Measurements from ENCODE around the gene ZFYVE9. TPM values are rescaled to one million over a fixed set of nuclear protein-coding genes. Genes with fewer than 3 reads are reported as not detected.
A peak's percentile ranks its signal among the peaks of the same experiment; 100 is the strongest.

ZFYVE9 gene
- total RNA-seq, 1 experiment from 2014 or later, result 18.0 TPM

DNA sequence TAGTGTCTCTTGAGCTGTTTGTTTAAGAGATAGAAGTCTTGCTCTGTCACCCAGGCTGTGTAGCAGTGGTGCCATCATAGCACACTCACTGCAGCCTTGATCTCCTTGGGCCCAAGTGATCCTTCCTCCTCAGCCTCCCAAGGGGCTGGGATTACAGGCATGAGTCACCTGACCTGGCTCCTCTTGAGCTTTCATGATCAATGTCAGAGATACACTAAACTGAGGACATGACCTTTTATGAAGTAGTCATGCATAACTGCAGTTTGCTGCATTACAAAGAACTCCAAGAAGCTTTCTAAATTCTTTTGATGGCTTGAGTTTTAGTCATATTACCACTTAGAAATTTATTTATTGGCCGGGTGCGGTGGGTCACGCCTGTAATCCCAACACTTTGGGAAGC lies 146.4 kb downstream of the ZFYVE9 start:
- H3K4me3 ChIP-seq (ENCODE audit: insufficient read depth, low read depth, low read length), result no peak overlapping the region
- H3K36me3 ChIP-seq (replicated peaks; ENCODE audit: control insufficient read depth, insufficient read depth, low read length), result no peaks in the 10 kb centered on the region
- no peaks in the 10 kb centered on the region for H3K27me3 ChIP-seq (ENCODE audit: control insufficient read depth, insufficient read depth, low read length)
- DNase-seq, result no peak

GRCh38 chr1:52294580-52294979 lies 152.7 kb downstream of the ZFYVE9 start:
- no peaks in the 10 kb centered on the region for H3K27me3 ChIP-seq (ENCODE audit: control insufficient read depth, insufficient read depth, low read length)
- no peak overlapping the region for H3K4me3 ChIP-seq (ENCODE audit: insufficient read depth, low read depth, low read length)
- no peak for DNase-seq
- H3K36me3 ChIP-seq (replicated peaks; ENCODE audit: control insufficient read depth, insufficient read depth, low read length), result no peaks in the 10 kb centered on the region

DNA sequence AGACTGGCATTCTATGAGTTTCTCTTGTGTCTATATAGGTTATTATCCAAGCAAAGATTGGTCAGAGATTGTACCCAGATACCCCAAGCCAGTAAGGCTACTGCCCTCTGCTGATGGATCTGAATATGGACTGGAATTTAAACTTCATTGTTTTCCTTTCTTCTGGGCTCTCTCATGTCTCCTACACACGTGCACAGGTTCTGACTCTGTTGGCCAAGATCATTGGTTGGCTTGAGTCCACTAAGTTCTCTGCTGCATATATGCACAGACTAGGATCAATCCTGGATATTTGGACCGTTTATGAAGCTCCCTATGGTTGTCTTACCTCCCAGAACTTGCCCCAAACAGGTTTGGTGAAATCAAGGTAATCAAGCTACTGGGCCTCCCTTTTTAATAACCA lies 154.5 kb downstream of the ZFYVE9 start:
- DNase-seq, result peak; percentile 70
- Histone ChIP-seq H3K36me3 (replicated peaks; ENCODE audit: control insufficient read depth, insufficient read depth, low read length) (no peaks in the 10 kb centered on the region), H3K4me3 (ENCODE audit: insufficient read depth, low read depth, low read length) (no peak overlapping the region), H3K27me3 (ENCODE audit: control insufficient read depth, insufficient read depth, low read length) (no peaks in the 10 kb centered on the region)

DNA sequence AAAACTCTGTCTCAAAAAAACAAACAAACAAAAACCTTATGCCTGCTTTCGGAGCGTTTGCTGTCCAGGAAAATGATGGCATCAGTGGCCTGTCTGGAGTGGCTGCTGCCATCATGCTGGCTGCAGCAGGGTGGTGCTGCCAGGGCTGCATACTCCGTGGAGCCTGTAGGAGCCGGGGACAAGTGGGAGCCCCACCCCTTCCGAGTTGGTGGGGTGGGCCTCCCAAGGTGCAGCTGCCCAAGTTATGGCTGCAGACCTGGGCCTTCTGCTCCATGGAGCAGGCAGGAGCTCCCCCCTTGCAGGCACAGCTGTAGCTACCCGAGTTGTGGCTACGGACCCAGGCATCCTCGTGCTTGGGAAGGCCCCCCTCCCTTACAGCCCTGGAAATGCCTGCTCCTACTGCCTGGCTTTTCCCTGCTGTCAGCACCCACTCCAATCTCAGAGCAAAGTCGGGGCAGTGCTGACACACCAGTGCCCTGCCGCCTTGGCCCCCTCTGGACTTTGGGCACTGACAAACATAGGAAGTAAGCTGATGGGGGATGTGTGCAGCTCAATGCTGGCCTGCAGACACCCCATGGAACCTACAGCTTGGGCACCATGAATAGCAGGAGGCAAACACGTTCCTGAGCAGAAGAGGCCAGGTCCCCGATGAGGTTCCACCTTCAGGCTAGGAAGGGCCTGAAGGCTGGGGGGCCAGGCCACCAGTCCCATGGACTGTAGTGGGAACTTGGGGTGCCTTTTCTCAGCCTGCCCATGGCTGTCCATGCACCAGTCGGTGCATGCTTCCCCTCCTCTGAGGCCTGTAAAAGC lies 163.7 kb downstream of the ZFYVE9 start:
- H3K27me3 ChIP-seq (ENCODE audit: control insufficient read depth, insufficient read depth, low read length), result no peaks in the 10 kb centered on the region
- H3K36me3 ChIP-seq (replicated peaks; ENCODE audit: control insufficient read depth, insufficient read depth, low read length), result no peaks in the 10 kb centered on the region
- no peak for DNase-seq
- no peak overlapping the region for H3K4me3 ChIP-seq (ENCODE audit: insufficient read depth, low read depth, low read length)

DNA sequence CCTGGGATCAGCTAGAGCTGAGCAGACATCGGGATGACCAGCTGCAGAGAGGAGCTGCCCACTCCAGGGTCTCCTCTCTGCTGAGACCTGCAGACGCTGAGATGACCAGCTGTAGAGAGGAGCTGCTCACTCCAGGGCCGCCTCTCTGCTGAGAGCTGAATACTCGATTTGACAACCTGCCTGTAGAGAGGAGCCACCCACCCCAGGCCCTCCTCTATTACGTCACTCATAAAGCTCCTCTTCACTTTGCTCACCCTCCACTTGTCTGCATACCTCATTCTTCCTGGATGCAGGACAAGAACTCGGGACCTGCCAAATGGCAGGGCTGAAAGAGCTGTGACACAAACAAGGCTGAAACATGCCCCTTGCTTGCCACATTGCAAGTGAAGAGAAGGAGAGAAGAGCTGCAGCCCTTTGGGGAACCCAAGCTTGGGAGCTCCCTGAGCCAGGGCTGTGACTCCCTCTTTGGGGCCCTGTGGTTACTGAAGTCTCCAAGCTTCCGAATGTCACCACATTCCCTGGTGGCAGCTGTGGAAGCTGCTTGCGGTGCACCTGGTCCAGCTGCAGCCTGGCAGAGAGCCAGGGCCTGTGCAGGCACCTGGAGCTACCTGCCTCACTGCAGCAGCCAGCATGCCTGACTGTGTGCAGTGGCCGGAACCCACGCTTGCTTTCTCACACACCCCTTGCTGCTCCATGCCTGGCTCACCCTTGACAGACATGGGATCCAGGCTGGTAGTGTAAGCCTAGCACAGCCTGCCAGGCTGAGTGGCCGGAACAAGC lies 164.5 kb downstream of the ZFYVE9 start:
- DNase-seq, result no peak
- H3K4me3 ChIP-seq (ENCODE audit: insufficient read depth, low read depth, low read length), result no peak overlapping the region
- no peaks in the 10 kb centered on the region for H3K27me3 ChIP-seq (ENCODE audit: control insufficient read depth, insufficient read depth, low read length)

GRCh38 chr1:52321061-52321460 lies 179.2 kb downstream of the ZFYVE9 start:
- no peaks in the 10 kb centered on the region for H3K36me3 ChIP-seq (replicated peaks; ENCODE audit: control insufficient read depth, insufficient read depth, low read length)
- DNase-seq, result no peak
- H3K27me3 ChIP-seq (ENCODE audit: control insufficient read depth, insufficient read depth, low read length), result no peaks in the 10 kb centered on the region
- H3K4me3 ChIP-seq (ENCODE audit: insufficient read depth, low read depth, low read length), result no peak overlapping the region

More for the DNA sequence above, 164.5 kb downstream of the ZFYVE9 start:
- H3K36me3 ChIP-seq (replicated peaks; ENCODE audit: control insufficient read depth, insufficient read depth, low read length), result no peaks in the 10 kb centered on the region

- no peaks in the 10 kb centered on the region for H3K27me3 ChIP-seq (ENCODE audit: control insufficient read depth, insufficient read depth, low read length)
- no peak overlapping the region for H3K4me3 ChIP-seq (ENCODE audit: insufficient read depth, low read depth, low read length)
- H3K36me3 ChIP-seq (replicated peaks; ENCODE audit: control insufficient read depth, insufficient read depth, low read length), result no peaks in the 10 kb centered on the region
- DNase-seq, result no peak
Observed at GRCh38 chr1:52323731-52324130, 181.8 kb downstream of the ZFYVE9 start.

DNA sequence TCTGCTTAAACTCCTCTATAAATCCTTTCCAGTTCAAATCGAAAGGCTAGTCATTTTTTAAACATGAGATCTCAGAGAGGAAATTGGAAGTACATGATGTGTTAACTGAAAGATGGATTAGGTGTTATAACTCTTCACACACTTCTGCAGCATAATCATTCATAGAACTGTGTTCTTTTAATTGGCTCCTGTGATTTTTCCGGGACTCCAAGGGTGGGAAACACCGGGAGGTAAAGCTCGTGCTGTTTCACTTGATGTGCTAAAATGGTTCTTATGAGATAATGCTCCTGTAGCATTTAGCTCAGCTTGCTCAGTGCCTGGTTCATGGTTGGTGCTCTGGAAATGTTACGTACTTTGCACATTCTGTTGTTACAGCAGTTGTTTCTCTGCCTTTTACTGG lies 183.9 kb downstream of the ZFYVE9 start:
- no peak for DNase-seq
- Histone ChIP-seq H3K4me3 (ENCODE audit: insufficient read depth, low read depth, low read length) (no peak overlapping the region), H3K27me3 (ENCODE audit: control insufficient read depth, insufficient read depth, low read length) (no peaks in the 10 kb centered on the region), H3K36me3 (replicated peaks; ENCODE audit: control insufficient read depth, insufficient read depth, low read length) (no peaks in the 10 kb centered on the region)

GRCh38 chr1:52328615-52329014 lies 186.7 kb downstream of the ZFYVE9 start:
- no peaks in the 10 kb centered on the region for H3K27me3 ChIP-seq (ENCODE audit: control insufficient read depth, insufficient read depth, low read length)
- no peak for DNase-seq
- H3K4me3 ChIP-seq (ENCODE audit: insufficient read depth, low read depth, low read length), result no peak overlapping the region
- no peaks in the 10 kb centered on the region for H3K36me3 ChIP-seq (replicated peaks; ENCODE audit: control insufficient read depth, insufficient read depth, low read length)

DNA sequence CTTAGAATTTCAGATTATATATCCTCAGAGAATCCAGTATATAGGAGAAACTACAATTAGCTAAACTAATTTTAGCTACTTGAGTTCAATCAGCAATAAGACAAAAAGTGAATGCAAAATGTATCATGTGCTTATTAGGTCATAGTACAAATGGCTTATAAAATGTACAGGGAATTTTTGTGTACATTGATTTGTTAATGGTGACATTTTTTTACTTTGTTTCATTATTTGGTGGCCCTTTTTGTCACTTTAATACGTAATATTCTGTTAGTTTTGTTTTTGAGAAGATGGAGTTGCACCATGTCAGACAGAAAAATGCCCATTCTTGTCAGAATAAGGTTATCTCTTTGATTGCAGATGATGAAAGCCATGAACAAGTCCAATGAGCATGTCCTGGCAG lies 190.5 kb downstream of the ZFYVE9 start:
- Histone ChIP-seq H3K4me3 (ENCODE audit: insufficient read depth, low read depth, low read length) (no peak overlapping the region), H3K27me3 (ENCODE audit: control insufficient read depth, insufficient read depth, low read length) (no peaks in the 10 kb centered on the region), H3K36me3 (replicated peaks; ENCODE audit: control insufficient read depth, insufficient read depth, low read length) (no peaks in the 10 kb centered on the region)
- no peak for DNase-seq

GRCh38 chr1:52334906-52335528 lies 193.1 kb downstream of the ZFYVE9 start:
- H3K27me3 ChIP-seq (ENCODE audit: control insufficient read depth, insufficient read depth, low read length), result no peaks in the 10 kb centered on the region

GRCh38 chr1:52337439-52337838 lies 195.6 kb downstream of the ZFYVE9 start:
- Histone ChIP-seq H3K27me3 (ENCODE audit: control insufficient read depth, insufficient read depth, low read length) (no peaks in the 10 kb centered on the region), H3K4me3 (ENCODE audit: insufficient read depth, low read depth, low read length) (no peak overlapping the region), H3K36me3 (replicated peaks; ENCODE audit: control insufficient read depth, insufficient read depth, low read length) (no peaks in the 10 kb centered on the region)
- DNase-seq, result no peak

More at GRCh38 chr1:52334906-52335528, 193.1 kb downstream of the ZFYVE9 start:
- no peak overlapping the region for H3K4me3 ChIP-seq (ENCODE audit: insufficient read depth, low read depth, low read length)
- H3K36me3 ChIP-seq (replicated peaks; ENCODE audit: control insufficient read depth, insufficient read depth, low read length), result no peaks in the 10 kb centered on the region
- DNase-seq, result no peak

- no peaks in the 10 kb centered on the region for H3K36me3 ChIP-seq (replicated peaks; ENCODE audit: control insufficient read depth, insufficient read depth, low read length)
- DNase-seq, result no peak
- no peak overlapping the region for H3K4me3 ChIP-seq (ENCODE audit: insufficient read depth, low read depth, low read length)
Observed at GRCh38 chr1:52341655-52342260, 199.9 kb downstream of the ZFYVE9 start.

GRCh38 chr1:52343979-52344378 lies 202.1 kb downstream of the ZFYVE9 start:
- H3K36me3 ChIP-seq (replicated peaks; ENCODE audit: control insufficient read depth, insufficient read depth, low read length), result no peaks in the 10 kb centered on the region
- DNase-seq, result no peak

More at GRCh38 chr1:52341655-52342260, 199.9 kb downstream of the ZFYVE9 start:
- no peaks in the 10 kb centered on the region for H3K27me3 ChIP-seq (ENCODE audit: control insufficient read depth, insufficient read depth, low read length)

More at GRCh38 chr1:52343979-52344378, 202.1 kb downstream of the ZFYVE9 start:
- Histone ChIP-seq H3K4me3 (ENCODE audit: insufficient read depth, low read depth, low read length) (no peak overlapping the region), H3K27me3 (ENCODE audit: control insufficient read depth, insufficient read depth, low read length) (no peaks in the 10 kb centered on the region)

Data from H7 (cell line).